ENCODE measurements around the gene FZR1. TPM values are rescaled to one million over a fixed set of nuclear protein-coding genes. Genes with fewer than 3 reads are reported as not detected.

FZR1 gene
- total RNA-seq, 1 donor from 2014 or later, result 51.9 TPM

GRCh38 chr19:3459965-3460582 is 46.0 kb upstream of the FZR1 start:
- no peak for TF ChIP-seq CTCF (IDR thresholded peaks at IDR 0.05; ENCODE audit: insufficient read depth, low read length, poor library complexity, severe bottlenecking)

GRCh38 chr19:3462991-3463713 is 43.0 kb upstream of the FZR1 start:
- Histone ChIP-seq H3K36me3 (ENCODE audit: control insufficient read depth, insufficient read depth, low read length) (peaks cover 1% of the 10 kb centered on the region), H3K27me3 (ENCODE audit: control insufficient read depth, insufficient read depth, low read length) (no peaks in the 10 kb centered on the region), H3K4me3 (ENCODE audit: low read depth, low read length) (no peak overlapping the region)
- no peak for DNase-seq (ENCODE audit: low read depth)
- TF ChIP-seq CTCF (IDR thresholded peaks at IDR 0.05; ENCODE audit: insufficient read depth, low read length, poor library complexity, severe bottlenecking), result no peak

More at GRCh38 chr19:3459965-3460582, 46.0 kb upstream of the FZR1 start:
- no peak for DNase-seq (ENCODE audit: low read depth)
- H3K27me3 ChIP-seq (ENCODE audit: control insufficient read depth, insufficient read depth, low read length), result no peaks in the 10 kb centered on the region
- H3K4me3 ChIP-seq (ENCODE audit: low read depth, low read length), result no peak overlapping the region
- peaks cover 1% of the 10 kb centered on the region for H3K36me3 ChIP-seq (ENCODE audit: control insufficient read depth, insufficient read depth, low read length)

GRCh38 chr19:3463714-3464586 is 42.2 kb upstream of the FZR1 start:
- H3K36me3 ChIP-seq (ENCODE audit: control insufficient read depth, insufficient read depth, low read length), result peaks cover 1% of the 10 kb centered on the region
- no peaks in the 10 kb centered on the region for H3K27me3 ChIP-seq (ENCODE audit: control insufficient read depth, insufficient read depth, low read length)
- no peak overlapping the region for H3K4me3 ChIP-seq (ENCODE audit: low read depth, low read length)
- no peak for TF ChIP-seq CTCF (IDR thresholded peaks at IDR 0.05; ENCODE audit: insufficient read depth, low read length, poor library complexity, severe bottlenecking)
- no peak for DNase-seq (ENCODE audit: low read depth)

- DNase-seq (ENCODE audit: low read depth), result no peak
- peaks cover 1% of the 10 kb centered on the region for H3K36me3 ChIP-seq (ENCODE audit: control insufficient read depth, insufficient read depth, low read length)
- no peaks in the 10 kb centered on the region for H3K27me3 ChIP-seq (ENCODE audit: control insufficient read depth, insufficient read depth, low read length)
- TF ChIP-seq CTCF (IDR thresholded peaks at IDR 0.05; ENCODE audit: insufficient read depth, low read length, poor library complexity, severe bottlenecking), result no peak
- H3K4me3 ChIP-seq (ENCODE audit: low read depth, low read length), result no peak overlapping the region
Observed at GRCh38 chr19:3464587-3465235, 41.4 kb upstream of the FZR1 start.

- Histone ChIP-seq H3K4me3 (ENCODE audit: low read depth, low read length) (no peak overlapping the region), H3K27me3 (ENCODE audit: control insufficient read depth, insufficient read depth, low read length) (no peaks in the 10 kb centered on the region), H3K36me3 (ENCODE audit: control insufficient read depth, insufficient read depth, low read length) (peaks cover 1% of the 10 kb centered on the region)
- TF ChIP-seq CTCF (IDR thresholded peaks at IDR 0.05; ENCODE audit: insufficient read depth, low read length, poor library complexity, severe bottlenecking), result no peak
- no peak for DNase-seq (ENCODE audit: low read depth)
Observed at GRCh38 chr19:3465552-3465951, 40.6 kb upstream of the FZR1 start.
